Measurements from ENCODE around the gene AAK1. TPM values are rescaled to one million over a fixed set of nuclear protein-coding genes. Genes with fewer than 3 reads are reported as not detected.

The AAK1 gene
- polyA plus RNA-seq, 1 donor (not counting 4 experiments of a cell fraction or from before 2014, with no cell fraction given): 12.3 TPM

DNA sequence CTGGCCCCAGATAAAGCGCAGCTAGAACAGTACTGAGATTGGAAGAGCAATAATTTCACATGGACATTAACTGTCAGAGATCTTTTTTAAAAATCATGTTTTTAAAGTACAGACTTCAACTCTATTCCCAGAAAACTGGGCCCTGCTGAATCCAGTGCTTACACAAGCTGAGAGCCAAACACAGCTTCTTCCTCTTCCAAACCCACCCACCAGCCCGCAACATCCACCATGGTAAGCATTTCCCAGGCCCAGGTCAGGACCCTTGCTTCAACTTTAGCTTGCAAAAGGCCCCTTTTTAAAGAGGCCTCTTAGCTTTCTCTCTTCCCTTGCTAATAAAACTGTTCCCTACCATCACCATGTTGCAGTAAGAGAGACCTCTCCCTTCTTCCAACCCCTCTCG, 2.1 kb downstream of the AAK1 start:
- dilution Hi-C loops (cut with MboI; ENCODE audit: extremely low pct_ligation_motif_present, low sequenced_read_pairs): no loop called here
- peaks cover 5 to 8% of the 10 kb centered on the region in 2 experiments for H3K36me3 ChIP-seq (ENCODE audit: control insufficient read depth in 2 of 2, extremely low read depth in 1 of 2, insufficient read depth in 2 of 2, low read length in 2 of 2)
- H2AFZ ChIP-seq (ENCODE audit: control insufficient read depth, low read length): no peak overlapping the region
- peaks cover 56% of the 10 kb centered on the region for H3K79me2 ChIP-seq (ENCODE audit: control insufficient read depth, insufficient read depth, low read length)
- TF ChIP-seq EZH2 (IDR thresholded peaks at IDR 0.05; ENCODE audit: low read length): no peak
- H3K9me1 ChIP-seq (ENCODE audit: control insufficient read depth, extremely low read depth, insufficient read depth, low read length): no peaks in the 10 kb centered on the region
- peak overlapping the region; percentile 90 for H3K27ac ChIP-seq (ENCODE audit: control insufficient read depth, insufficient read depth, low read length)
- H3K9ac ChIP-seq (ENCODE audit: control insufficient read depth, extremely low read depth, insufficient read depth, low read length): peak overlapping the region; percentile 85
- no peaks in the 10 kb centered on the region for H3K27me3 ChIP-seq (ENCODE audit: control insufficient read depth, extremely low read depth, insufficient read depth, low read length)
- H3K4me3 ChIP-seq (ENCODE audit: control insufficient read depth in 2 of 3, extremely low read depth in 1 of 3, insufficient read depth in 2 of 3, low read depth in 1 of 3, low read length in 3 of 3): peak overlapping the region; percentile 77 to 94 (median 87)
- H4K20me1 ChIP-seq (ENCODE audit: control insufficient read depth, extremely low read depth, insufficient read depth, low read length): no peaks in the 10 kb centered on the region
- H3K9me3 ChIP-seq (ENCODE audit: control insufficient read depth, low read depth, low read length): no peaks in the 10 kb centered on the region
- peak overlapping the region; percentile 84 for H3K4me2 ChIP-seq (ENCODE audit: control insufficient read depth, extremely low read depth, insufficient read depth, low read depth, low read length)
- H3K4me1 ChIP-seq (ENCODE audit: control insufficient read depth, extremely low read depth, insufficient read depth, low read length): peaks cover 24% of the 10 kb centered on the region
- FAIRE-seq (no peak), DNase-seq (ENCODE audit: low read depth, low spot score) (no peak)

DNA sequence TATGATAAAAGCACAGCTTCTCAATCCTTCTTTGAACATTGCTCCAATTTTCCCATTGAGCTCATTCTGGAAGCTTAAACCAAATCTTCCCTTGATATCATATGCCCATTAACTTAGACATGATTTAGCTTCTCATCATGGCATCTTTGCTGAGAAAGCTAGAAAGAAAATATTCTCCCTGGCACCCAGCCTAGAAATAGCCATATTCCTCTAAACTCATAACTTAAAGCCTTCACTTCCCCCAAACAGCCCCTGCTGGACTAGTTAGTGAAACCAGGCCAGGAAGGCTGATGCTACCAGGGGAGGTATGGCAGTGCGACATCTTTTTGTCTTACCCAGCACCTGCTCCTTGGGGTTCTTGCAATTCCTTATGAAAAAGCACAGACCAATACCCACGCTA, 4.3 kb downstream of the AAK1 start:
- dilution Hi-C loops (cut with MboI; ENCODE audit: extremely low pct_ligation_motif_present, low sequenced_read_pairs): no loop called here
- Histone ChIP-seq H3K9ac (ENCODE audit: control insufficient read depth, extremely low read depth, insufficient read depth, low read length) (no peak overlapping the region), H3K27me3 (ENCODE audit: control insufficient read depth, extremely low read depth, insufficient read depth, low read length) (no peaks in the 10 kb centered on the region), H3K79me2 (ENCODE audit: control insufficient read depth, insufficient read depth, low read length) (peaks cover 71% of the 10 kb centered on the region), H4K20me1 (ENCODE audit: control insufficient read depth, extremely low read depth, insufficient read depth, low read length) (peaks cover under 1% of the 10 kb centered on the region), H3K36me3 (ENCODE audit: control insufficient read depth in 2 of 2, extremely low read depth in 1 of 2, insufficient read depth in 2 of 2, low read length in 2 of 2) (peaks cover 5 to 8% of the 10 kb centered on the region in 2 experiments), H3K9me3 (ENCODE audit: control insufficient read depth, low read depth, low read length) (no peaks in the 10 kb centered on the region), H3K4me1 (ENCODE audit: control insufficient read depth, extremely low read depth, insufficient read depth, low read length) (peaks cover 16% of the 10 kb centered on the region), H3K4me3 (ENCODE audit: control insufficient read depth in 2 of 3, extremely low read depth in 1 of 3, insufficient read depth in 2 of 3, low read depth in 1 of 3, low read length in 3 of 3) (no peak overlapping the region), H3K27ac (ENCODE audit: control insufficient read depth, insufficient read depth, low read length) (no peak overlapping the region), H3K9me1 (ENCODE audit: control insufficient read depth, extremely low read depth, insufficient read depth, low read length) (no peaks in the 10 kb centered on the region), H3K4me2 (ENCODE audit: control insufficient read depth, extremely low read depth, insufficient read depth, low read depth, low read length) (no peak overlapping the region), H2AFZ (ENCODE audit: control insufficient read depth, low read length) (no peak overlapping the region)
- no peak for FAIRE-seq
- TF ChIP-seq, protein P1, sequence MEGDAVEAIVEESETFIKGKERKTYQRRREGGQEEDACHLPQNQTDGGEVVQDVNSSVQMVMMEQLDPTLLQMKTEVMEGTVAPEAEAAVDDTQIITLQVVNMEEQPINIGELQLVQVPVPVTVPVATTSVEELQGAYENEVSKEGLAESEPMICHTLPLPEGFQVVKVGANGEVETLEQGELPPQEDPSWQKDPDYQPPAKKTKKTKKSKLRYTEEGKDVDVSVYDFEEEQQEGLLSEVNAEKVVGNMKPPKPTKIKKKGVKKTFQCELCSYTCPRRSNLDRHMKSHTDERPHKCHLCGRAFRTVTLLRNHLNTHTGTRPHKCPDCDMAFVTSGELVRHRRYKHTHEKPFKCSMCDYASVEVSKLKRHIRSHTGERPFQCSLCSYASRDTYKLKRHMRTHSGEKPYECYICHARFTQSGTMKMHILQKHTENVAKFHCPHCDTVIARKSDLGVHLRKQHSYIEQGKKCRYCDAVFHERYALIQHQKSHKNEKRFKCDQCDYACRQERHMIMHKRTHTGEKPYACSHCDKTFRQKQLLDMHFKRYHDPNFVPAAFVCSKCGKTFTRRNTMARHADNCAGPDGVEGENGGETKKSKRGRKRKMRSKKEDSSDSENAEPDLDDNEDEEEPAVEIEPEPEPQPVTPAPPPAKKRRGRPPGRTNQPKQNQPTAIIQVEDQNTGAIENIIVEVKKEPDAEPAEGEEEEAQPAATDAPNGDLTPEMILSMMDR (optimal IDR thresholded peaks at IDR 0.05 in 1 of 3, IDR thresholded peaks at IDR 0.05 in 1 of 3, conservative IDR thresholded peaks at IDR 0.05 in 1 of 3; ENCODE audit: extremely low read depth in 1 of 3, insufficient read depth in 2 of 3, low read length in 3 of 3): no peak
- TF ChIP-seq EZH2 (IDR thresholded peaks at IDR 0.05; ENCODE audit: low read length): no peak
- no peak for DNase-seq (ENCODE audit: low read depth, low spot score)

DNA sequence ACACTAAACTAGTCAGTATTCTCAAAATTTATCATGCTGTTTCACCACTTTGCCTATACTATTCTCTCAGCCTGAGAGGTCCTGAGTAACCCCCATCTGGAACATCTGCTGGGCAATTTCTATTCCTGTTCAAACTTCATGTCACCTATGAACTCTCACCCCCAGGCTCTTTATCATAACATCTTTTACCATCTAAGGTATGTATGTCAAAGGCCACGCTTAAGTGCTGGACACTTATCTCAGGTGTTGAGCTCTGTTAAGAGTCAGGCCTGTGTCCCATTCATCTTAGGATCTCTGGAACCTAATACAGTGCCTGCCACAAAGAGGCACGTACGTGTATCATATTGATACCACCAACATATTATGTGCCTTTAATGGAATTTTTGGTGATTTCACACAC, 4.9 kb downstream of the AAK1 start:
- H3K36me3 ChIP-seq (ENCODE audit: control insufficient read depth in 2 of 2, extremely low read depth in 1 of 2, insufficient read depth in 2 of 2, low read length in 2 of 2): peaks cover 5 to 8% of the 10 kb centered on the region in 2 experiments
- peaks cover 3% of the 10 kb centered on the region for H4K20me1 ChIP-seq (ENCODE audit: control insufficient read depth, extremely low read depth, insufficient read depth, low read length)
- no peaks in the 10 kb centered on the region for H3K9me3 ChIP-seq (ENCODE audit: control insufficient read depth, low read depth, low read length)
- TF ChIP-seq, protein P1 (optimal IDR thresholded peaks at IDR 0.05 in 1 of 3, IDR thresholded peaks at IDR 0.05 in 1 of 3, conservative IDR thresholded peaks at IDR 0.05 in 1 of 3; ENCODE audit: extremely low read depth in 1 of 3, insufficient read depth in 2 of 3, low read length in 3 of 3): no peak
- TF ChIP-seq EZH2 (IDR thresholded peaks at IDR 0.05; ENCODE audit: low read length): no peak
- H3K4me1 ChIP-seq (ENCODE audit: control insufficient read depth, extremely low read depth, insufficient read depth, low read length): peaks cover 16% of the 10 kb centered on the region
- H3K79me2 ChIP-seq (ENCODE audit: control insufficient read depth, insufficient read depth, low read length): peaks cover 74% of the 10 kb centered on the region
- H3K27ac ChIP-seq (ENCODE audit: control insufficient read depth, insufficient read depth, low read length): no peak overlapping the region
- no peak overlapping the region for H3K4me2 ChIP-seq (ENCODE audit: control insufficient read depth, extremely low read depth, insufficient read depth, low read depth, low read length)
- H3K4me3 ChIP-seq (ENCODE audit: control insufficient read depth in 2 of 3, extremely low read depth in 1 of 3, insufficient read depth in 2 of 3, low read depth in 1 of 3, low read length in 3 of 3): no peak overlapping the region
- dilution Hi-C loops (cut with MboI; ENCODE audit: extremely low pct_ligation_motif_present, low sequenced_read_pairs): no loop called here
- H3K9me1 ChIP-seq (ENCODE audit: control insufficient read depth, extremely low read depth, insufficient read depth, low read length): no peaks in the 10 kb centered on the region
- H2AFZ ChIP-seq (ENCODE audit: control insufficient read depth, low read length): no peak overlapping the region
- no peaks in the 10 kb centered on the region for H3K27me3 ChIP-seq (ENCODE audit: control insufficient read depth, extremely low read depth, insufficient read depth, low read length)
- FAIRE-seq: no peak
- no peak for DNase-seq (ENCODE audit: low read depth, low spot score)
- H3K9ac ChIP-seq (ENCODE audit: control insufficient read depth, extremely low read depth, insufficient read depth, low read length): no peak overlapping the region

Data from keratinocyte (primary cell).